ENCODE data around the gene HYOU1.

DNA sequence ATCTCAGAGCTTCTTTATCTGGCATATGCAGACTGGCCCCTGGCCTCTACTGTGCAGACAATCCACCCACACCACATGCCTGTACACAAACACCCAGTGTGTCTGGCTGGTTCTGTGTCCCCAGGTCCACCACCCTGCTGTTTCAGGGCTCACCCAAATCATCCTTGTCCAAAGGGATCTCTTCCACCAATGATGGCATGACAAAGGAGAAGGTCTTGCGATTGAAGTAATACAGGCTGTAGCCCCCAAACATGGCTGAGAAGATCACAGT is 28.0 kb downstream of the HYOU1 start:
- TF ChIP-seq, protein P1, sequence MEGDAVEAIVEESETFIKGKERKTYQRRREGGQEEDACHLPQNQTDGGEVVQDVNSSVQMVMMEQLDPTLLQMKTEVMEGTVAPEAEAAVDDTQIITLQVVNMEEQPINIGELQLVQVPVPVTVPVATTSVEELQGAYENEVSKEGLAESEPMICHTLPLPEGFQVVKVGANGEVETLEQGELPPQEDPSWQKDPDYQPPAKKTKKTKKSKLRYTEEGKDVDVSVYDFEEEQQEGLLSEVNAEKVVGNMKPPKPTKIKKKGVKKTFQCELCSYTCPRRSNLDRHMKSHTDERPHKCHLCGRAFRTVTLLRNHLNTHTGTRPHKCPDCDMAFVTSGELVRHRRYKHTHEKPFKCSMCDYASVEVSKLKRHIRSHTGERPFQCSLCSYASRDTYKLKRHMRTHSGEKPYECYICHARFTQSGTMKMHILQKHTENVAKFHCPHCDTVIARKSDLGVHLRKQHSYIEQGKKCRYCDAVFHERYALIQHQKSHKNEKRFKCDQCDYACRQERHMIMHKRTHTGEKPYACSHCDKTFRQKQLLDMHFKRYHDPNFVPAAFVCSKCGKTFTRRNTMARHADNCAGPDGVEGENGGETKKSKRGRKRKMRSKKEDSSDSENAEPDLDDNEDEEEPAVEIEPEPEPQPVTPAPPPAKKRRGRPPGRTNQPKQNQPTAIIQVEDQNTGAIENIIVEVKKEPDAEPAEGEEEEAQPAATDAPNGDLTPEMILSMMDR (IDR thresholded peaks at IDR 0.05) = no peak
- no peak for TF ChIP-seq POLR2AphosphoS5 (IDR thresholded peaks at IDR 0.05)
- TF ChIP-seq POLR2A (IDR thresholded peaks at IDR 0.05) = no peak
- TF ChIP-seq EP300 (IDR thresholded peaks at IDR 0.05; ENCODE audit: low read depth) = no peak
